M059J (cell line): ENCODE results near the gene CCNQ. TPM values are rescaled to one million over a fixed set of nuclear protein-coding genes. Genes with fewer than 3 reads are reported as not detected.

Experiments
- DNase-seq: peaks from one replicate; pipeline ENCODE4 v3.0.0-alpha.2; 2012; ENCODE audit warnings: low read depth
- total RNA-seq: library from RNA; depleted of rRNA; stranded (reverse); fragments of >200 nt; shearing (Covaris generic); gene quantifications from 2 replicates; pipeline ENCODE4 v1.2.3, GENCODE V29; 2014; rRNA removed

Gene CCNQ
- total RNA-seq, 1 experiment from 2014 or later, result 52.7 TPM

- DNase-seq, result peak; percentile 65
Observed at GRCh38 chrX:153539171-153539978, 59.6 kb downstream of the CCNQ start.

- DNase-seq, result peak; percentile 46
Observed at GRCh38 chrX:153538424-153538823, 60.5 kb downstream of the CCNQ start.

Other genes with a start within 250 kb of the CCNQ start
- not detected in 2 replicates for gene PNMA6E, start 197.8 kb downstream of the CCNQ start, total RNA-seq
- gene ZFP92, start 187.7 kb downstream of the CCNQ start, total RNA-seq, result not detected in 2 replicates
- gene TREX2, start 153.1 kb downstream of the CCNQ start, total RNA-seq, result 1.6 TPM in 1 of 2 replicates, not detected in the other
- 76.0 and 85.3 TPM in 2 replicates for gene HAUS7, start 128.6 kb downstream of the CCNQ start, total RNA-seq
- gene BGN, start 104.2 kb downstream of the CCNQ start, total RNA-seq, result 53.3 TPM in 2 replicates
- gene ATP2B3, start 81.5 kb downstream of the CCNQ start, total RNA-seq, result not detected in 2 replicates
- 0.27 and 1.1 TPM in 2 replicates for gene DUSP9, start 48.1 kb upstream of the CCNQ start, total RNA-seq
- gene PNCK, start 74.7 kb upstream of the CCNQ start, total RNA-seq, result not detected in 2 replicates
- gene SLC6A8, start 88.8 kb upstream of the CCNQ start, total RNA-seq, result 13.6 and 24.5 TPM in 2 replicates
- gene BCAP31, start 125.2 kb upstream of the CCNQ start, total RNA-seq, result 384 and 401 TPM in 2 replicates
- gene ABCD1, start 125.7 kb upstream of the CCNQ start, total RNA-seq, result 27.4 and 42.9 TPM in 2 replicates
- gene PLXNB3, start 165.1 kb upstream of the CCNQ start, total RNA-seq, result 1.2 and 2.2 TPM in 2 replicates
- 0.20 TPM in 1 of 2 replicates, not detected in the other for gene SRPK3, start 181.9 kb upstream of the CCNQ start, total RNA-seq
- 131 and 165 TPM in 2 replicates for gene IDH3G, start 195.2 kb upstream of the CCNQ start, total RNA-seq
- 455 and 477 TPM in 2 replicates for gene SSR4, start 195.5 kb upstream of the CCNQ start, total RNA-seq
- 1.9 and 2.7 TPM in 2 replicates for gene PDZD4, start 231.4 kb upstream of the CCNQ start, total RNA-seq